Measurements from ENCODE around the gene MYO3B.

GRCh38 chr2:170579511-170579910, 401.6 kb downstream of the MYO3B start:
- no peak for TF ChIP-seq CTCF (IDR thresholded peaks at IDR 0.05)
- no peak for TF ChIP-seq EP300 (IDR thresholded peaks at IDR 0.05)
- TF ChIP-seq POLR2AphosphoS5 (IDR thresholded peaks at IDR 0.05): no peak
- no peak for TF ChIP-seq POLR2A (IDR thresholded peaks at IDR 0.05; ENCODE audit: low read depth)

All from esophagus muscularis mucosa (tissue), 4 donors.